GM10847 (cell line): ENCODE data around the gene ZSCAN21.

Source experiments
- POLR2A ChIP-seq: IDR thresholded peaks from 2 replicates; pipeline ENCODE4 v1.6.1; 2011; ENCODE audit not compliant: insufficient read length; ENCODE audit errors: extremely low read depth

The ZSCAN21 gene

GRCh38 chr7:100049441-100050291 is at the start of gene ZSCAN21:
TSS of gene ZSCAN21 (plus strand) at chr7:100049774. CDS start at chr7:100057007, 7,233 bp downstream.
- peak; percentile 89 for TF ChIP-seq POLR2A

- no peak for TF ChIP-seq POLR2A
Observed at GRCh38 chr7:100000239-100000638, 49.3 kb upstream of the ZSCAN21 start.

- TF ChIP-seq POLR2A, result no peak
Observed at GRCh38 chr7:100003711-100004661, 45.6 kb upstream of the ZSCAN21 start.

GRCh38 chr7:100007887-100008286 is 41.7 kb upstream of the ZSCAN21 start:
- TF ChIP-seq POLR2A, result no peak

GRCh38 chr7:100008525-100008924 is 41.0 kb upstream of the ZSCAN21 start:
- no peak for TF ChIP-seq POLR2A

- TF ChIP-seq POLR2A, result no peak
Observed at GRCh38 chr7:100010901-100011300, 38.7 kb upstream of the ZSCAN21 start.

- TF ChIP-seq POLR2A, result no peak
Observed at GRCh38 chr7:100011516-100011915, 38.1 kb upstream of the ZSCAN21 start.

GRCh38 chr7:100013328-100013676 is 36.3 kb upstream of the ZSCAN21 start:
- TF ChIP-seq POLR2A, result no peak

- peak; percentile 87 for TF ChIP-seq POLR2A
Observed at GRCh38 chr7:100015232-100016214, 34.1 kb upstream of the ZSCAN21 start, which contains the start of gene ZKSCAN1. TSS of gene ZKSCAN1 (plus strand) at chr7:100015596. CDS start at chr7:100023507, 7,911 bp downstream.

- TF ChIP-seq POLR2A, result no peak
Observed at GRCh38 chr7:100016215-100016901, 33.2 kb upstream of the ZSCAN21 start.

- TF ChIP-seq POLR2A, result no peak
Observed at GRCh38 chr7:100017300-100017699, 32.3 kb upstream of the ZSCAN21 start.

GRCh38 chr7:100017875-100018274 is 31.7 kb upstream of the ZSCAN21 start:
- no peak for TF ChIP-seq POLR2A

GRCh38 chr7:100019908-100020307 is 29.7 kb upstream of the ZSCAN21 start:
- no peak for TF ChIP-seq POLR2A

- no peak for TF ChIP-seq POLR2A
Observed at GRCh38 chr7:100021297-100021696, 28.3 kb upstream of the ZSCAN21 start.
